SK-N-SH (cell line): ENCODE measurements around the gene RALA. TPM values are rescaled to one million over a fixed set of nuclear protein-coding genes. Genes with fewer than 3 reads are reported as not detected.
A peak's percentile ranks its signal among the peaks of the same experiment; 100 is the strongest.

ENCODE experiments used
- CTCF ChIA-PET: fragments of 300-600, 350-600 bp; formaldehyde crosslinking; extraction: SDS; loops from one replicate; lab custom pipeline; 2021; lab: Yijun Ruan, JAX
- POLR2A ChIA-PET: fragments of 350-600 bp; sonication (Branson Sonifier 250); formaldehyde crosslinking; extraction: SDS; loops from one replicate; lab custom pipeline; 2020; ENCODE audit warnings: antibody characterized with exemption, inconsistent platforms; lab: Yijun Ruan, JAX
- DNase-seq: peaks from one replicate; pipeline ENCODE4 v3.0.0; 2012
- H2AFZ ChIP-seq: fragments of 200-600 bp; sonication (generic); 2 replicates; pipeline ENCODE4 v1.8.1; 2016; ENCODE audit warnings: antibody characterized with exemption, mild to moderate bottlenecking, low read depth
- H3F3A ChIP-seq: fragments of 200-600 bp; sonication (generic); replicated peaks from 2 replicates; pipeline ENCODE3; 2016; ENCODE audit warnings: antibody characterized with exemption, mild to moderate bottlenecking; ENCODE audit not compliant: insufficient read depth
- H3K27ac ChIP-seq, 2 experiments: fragments of 200-500 bp in 1 of 2; fragments of 200-600 bp in 1 of 2; sonication (Bioruptor generic) in 1 of 2; sonication (generic), shearing (Covaris generic) in 1 of 2; 2 replicates each; pipeline versions ENCODE4 v1.5.1 to v1.6.1; 2014 to 2016; ENCODE audit warnings: low read depth in 2 of 2, inconsistent platforms in 1 of 2, low read length in 1 of 2, mild to moderate bottlenecking in 1 of 2, mixed read lengths in 1 of 2
- H3K27me3 ChIP-seq: fragments of 200-600 bp; sonication (generic), shearing (Covaris generic); 2 replicates; pipeline ENCODE4 v1.6.1; 2016; ENCODE audit warnings: mixed run types; ENCODE audit not compliant: insufficient read depth
- H3K36me3 ChIP-seq, 2 experiments: fragments of 200-500 bp in 1 of 2; fragments of 200-600 bp in 1 of 2; sonication (Bioruptor generic) in 1 of 2; sonication (generic) in 1 of 2; replicated peaks in 1 of 2; 2 replicates each; pipeline versions ENCODE3 to v1.5.1; 2014 to 2016; ENCODE audit warnings: low read length in 1 of 2, mild to moderate bottlenecking in 1 of 2; ENCODE audit not compliant: insufficient read depth in 2 of 2, control insufficient read depth in 1 of 2
- H3K4me1 ChIP-seq, 2 experiments: fragments of 200-500 bp in 1 of 2; fragments of 200-600 bp in 1 of 2; sonication (Bioruptor generic) in 1 of 2; sonication (generic), shearing (Covaris generic) in 1 of 2; 2 replicates each; pipeline versions ENCODE4 v1.5.1 to v1.6.1; 2014 to 2016; ENCODE audit warnings: low read depth in 1 of 2, low read length in 1 of 2, mixed run types in 1 of 2; ENCODE audit not compliant: insufficient read depth in 2 of 2, control insufficient read depth in 1 of 2
- H3K4me2 ChIP-seq: fragments of 200-600 bp; sonication (generic), shearing (Covaris generic); 2 replicates; pipeline ENCODE4 v1.6.1; 2017; ENCODE audit warnings: mixed run types
- H3K4me3 ChIP-seq, 2 experiments: fragments of 200-500 bp in 1 of 2; fragments of 200-600 bp in 1 of 2; sonication (Bioruptor generic) in 1 of 2; sonication (generic), shearing (Covaris generic) in 1 of 2; 2 replicates each; pipeline versions ENCODE4 v1.5.1 to v1.8.1; 2014 to 2016; ENCODE audit warnings: low read depth in 2 of 2, inconsistent platforms in 1 of 2, low read length in 1 of 2, mild to moderate bottlenecking in 1 of 2, mixed read lengths in 1 of 2, moderate library complexity in 1 of 2
- H3K79me2 ChIP-seq: fragments of 200-600 bp; sonication (generic); 2 replicates; pipeline ENCODE4 v1.8.1; 2017; ENCODE audit warnings: mild to moderate bottlenecking; ENCODE audit not compliant: insufficient read depth
- H3K9ac ChIP-seq: fragments of 200-600 bp; sonication (generic); 2 replicates; pipeline ENCODE4 v1.6.1; 2017; ENCODE audit warnings: mixed run types
- H3K9me2 ChIP-seq: fragments of 200-600 bp; sonication (generic); 2 replicates; pipeline ENCODE4 v1.6.1; 2017; ENCODE audit warnings: mixed run types
- H3K9me3 ChIP-seq: fragments of 200-600 bp; sonication (generic); 2 replicates; pipeline ENCODE4 v1.6.1; 2017; ENCODE audit warnings: mixed run types, mild to moderate bottlenecking, moderate library complexity
- H4K20me1 ChIP-seq: fragments of 200-600 bp; sonication (generic); 2 replicates; pipeline ENCODE4 v1.6.1; 2017; ENCODE audit warnings: mild to moderate bottlenecking, mixed run types; ENCODE audit not compliant: insufficient read depth
- ELF1 ChIP-seq: IDR thresholded peaks from 2 replicates; pipeline ENCODE4 v1.4.0; 2012
- EZH2phosphoT487 ChIP-seq: fragments of 200-600 bp; sonication (generic); IDR thresholded peaks from 2 replicates; pipeline ENCODE4 v1.6.1; 2017; ENCODE audit warnings: low read depth, mixed run types, mild to moderate bottlenecking, antibody characterized with exemption, moderate library complexity, borderline replicate concordance
- FOXJ3 ChIP-seq: sonication (generic); formaldehyde crosslinking; IDR thresholded peaks from 2 replicates; pipeline ENCODE4 v1.5.1; 2020; ENCODE audit warnings: mild to moderate bottlenecking, missing genetic modification reagents
- FOXM1 ChIP-seq: IDR thresholded peaks from 2 replicates; pipeline ENCODE4 v1.4.0; 2012; ENCODE audit warnings: low read depth, mild to moderate bottlenecking
- JUND ChIP-seq: IDR thresholded peaks from 2 replicates; pipeline ENCODE4 v1.4.0; 2012
- MEF2A ChIP-seq: IDR thresholded peaks from 2 replicates; pipeline ENCODE4 v1.4.0; 2012; ENCODE audit warnings: low read depth, borderline replicate concordance
- MXI1 ChIP-seq: IDR thresholded peaks from 2 replicates; pipeline ENCODE4 v1.6.1; 2012; ENCODE audit warnings: mild to moderate bottlenecking, low read depth, low read length, improper control_type of control experiment
- NRF1 ChIP-seq: IDR thresholded peaks from 2 replicates; pipeline ENCODE4 v1.6.1; 2012; ENCODE audit warnings: low read depth, mild to moderate bottlenecking, low read length
- POLR2AphosphoS5 ChIP-seq: IDR thresholded peaks from 2 replicates; pipeline ENCODE4 v1.6.1; 2012; ENCODE audit warnings: low read depth, low read length
- RAD21 ChIP-seq: IDR thresholded peaks from 2 replicates; pipeline ENCODE4 v1.6.1; 2012; ENCODE audit warnings: mild to moderate bottlenecking, low read length
- RXRA ChIP-seq: IDR thresholded peaks from 2 replicates; pipeline ENCODE4 v1.4.0; 2012; ENCODE audit warnings: low read depth, mild to moderate bottlenecking, borderline replicate concordance
- TCF12 ChIP-seq: IDR thresholded peaks from 2 replicates; pipeline ENCODE4 v1.4.0; 2012
- YY1 ChIP-seq: IDR thresholded peaks from 2 replicates; pipeline ENCODE4 v1.4.0; 2012; ENCODE audit warnings: low read depth, mild to moderate bottlenecking
- WGBS: methylation state at CpG from one replicate; pipeline ENCODE4 v1.1.6; 2017; ENCODE audit warnings: low lambda C conversion rate; 5-methylcytosine and 5-hydroxymethylcytosine counted together
- polyA plus RNA-seq, 3 experiments: library from polyadenylated mRNA; depleted of rRNA; stranded (reverse); fragments of >200 nt; gene quantifications; 2 replicates each; pipeline ENCODE4 v1.2.3, GENCODE V29; 2012
- TF ChIP-seq, protein P1 (sequence below): IDR thresholded peaks from 2 replicates; pipeline ENCODE4 v1.4.0; 2012; ENCODE audit warnings: low read depth, borderline replicate concordance
- TF ChIP-seq, protein P2 (sequence below): IDR thresholded peaks from 2 replicates; pipeline ENCODE4 v1.4.0; 2012; ENCODE audit warnings: low read depth
- TF ChIP-seq, protein P3 (sequence below): fragments of 150-350 bp; IDR thresholded peaks from 2 replicates; pipeline ENCODE4 v1.6.1; 2016; ENCODE audit warnings: mild to moderate bottlenecking, low read depth, low read length
- TF ChIP-seq, protein P4 (sequence below): IDR thresholded peaks from 2 replicates; pipeline ENCODE4 v1.6.1; 2012; ENCODE audit warnings: mild to moderate bottlenecking, low read depth, low read length, moderate library complexity
- TF ChIP-seq, protein P5 (sequence below): IDR thresholded peaks from 2 replicates; pipeline ENCODE4; 2012
- TF ChIP-seq, protein P6 (sequence below): fragments of 150-350 bp; IDR thresholded peaks from 2 replicates; pipeline ENCODE4 v1.6.1; 2017; ENCODE audit warnings: antibody characterized with exemption, low read length, low read depth, borderline replicate concordance

RALA gene
- polyA plus RNA-seq, 1 of the 3 experiments (the other 2 are of a cell fraction): 29.0 TPM

DNA sequence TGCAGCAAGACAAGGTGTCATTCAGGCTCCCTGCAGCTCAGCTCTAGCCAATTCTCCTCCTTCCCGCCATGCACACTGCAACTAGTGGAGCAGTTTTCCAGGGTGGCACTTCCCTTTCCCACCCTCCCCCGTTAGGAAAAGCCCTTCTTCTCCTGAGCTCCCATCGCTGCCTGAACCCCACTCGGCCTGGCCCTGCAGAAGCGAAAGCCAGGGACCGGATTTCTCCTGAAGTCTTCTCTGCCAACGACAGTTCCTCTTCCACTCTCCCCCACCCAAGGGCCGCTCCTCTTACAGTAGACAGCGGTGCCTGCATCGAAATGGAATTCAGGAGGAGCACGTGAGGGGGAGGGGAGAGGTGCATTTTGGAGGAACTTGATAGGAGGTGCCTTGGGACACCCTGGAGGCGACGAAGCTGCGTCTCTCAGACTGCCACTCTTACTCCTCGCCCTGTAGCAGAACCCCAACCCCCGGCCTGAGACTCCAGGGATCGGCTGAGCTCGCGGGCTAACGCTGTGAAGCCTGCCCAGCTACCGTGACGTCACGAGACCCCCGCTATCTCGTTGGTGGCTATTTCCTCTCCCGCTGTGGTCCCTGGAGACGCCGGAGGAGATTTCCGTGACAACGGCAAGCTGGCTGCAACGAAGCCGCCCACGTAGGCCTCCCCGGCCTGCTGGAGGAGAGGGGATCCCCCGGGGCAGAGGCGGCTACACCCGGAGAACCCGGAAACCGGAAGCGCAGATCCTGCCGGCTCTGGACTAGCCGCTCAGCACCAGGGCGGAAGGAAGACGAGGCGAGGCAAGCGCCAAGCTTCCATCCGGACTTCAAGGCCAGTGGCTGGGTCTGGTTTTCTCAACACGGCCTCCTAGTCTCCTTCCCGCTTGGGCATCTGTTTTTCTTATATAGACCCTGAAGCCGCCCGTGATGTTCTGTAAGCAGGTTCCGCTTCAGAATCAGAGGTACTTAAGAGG is 109.7 kb downstream of the RALA start (continued):
- TF ChIP-seq, protein P1, sequence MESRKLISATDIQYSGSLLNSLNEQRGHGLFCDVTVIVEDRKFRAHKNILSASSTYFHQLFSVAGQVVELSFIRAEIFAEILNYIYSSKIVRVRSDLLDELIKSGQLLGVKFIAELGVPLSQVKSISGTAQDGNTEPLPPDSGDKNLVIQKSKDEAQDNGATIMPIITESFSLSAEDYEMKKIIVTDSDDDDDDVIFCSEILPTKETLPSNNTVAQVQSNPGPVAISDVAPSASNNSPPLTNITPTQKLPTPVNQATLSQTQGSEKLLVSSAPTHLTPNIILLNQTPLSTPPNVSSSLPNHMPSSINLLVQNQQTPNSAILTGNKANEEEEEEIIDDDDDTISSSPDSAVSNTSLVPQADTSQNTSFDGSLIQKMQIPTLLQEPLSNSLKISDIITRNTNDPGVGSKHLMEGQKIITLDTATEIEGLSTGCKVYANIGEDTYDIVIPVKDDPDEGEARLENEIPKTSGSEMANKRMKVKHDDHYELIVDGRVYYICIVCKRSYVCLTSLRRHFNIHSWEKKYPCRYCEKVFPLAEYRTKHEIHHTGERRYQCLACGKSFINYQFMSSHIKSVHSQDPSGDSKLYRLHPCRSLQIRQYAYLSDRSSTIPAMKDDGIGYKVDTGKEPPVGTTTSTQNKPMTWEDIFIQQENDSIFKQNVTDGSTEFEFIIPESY: no peak
- peak; percentile 76 for TF ChIP-seq MXI1
- 0 out of 2 replicates have a peak, but pooled peaks have one; percentile 27 for TF ChIP-seq YY1
- no peak for TF ChIP-seq NRF1
- TF ChIP-seq FOXJ3 (CRISPR knock-in tag): peak; percentile 71
- no peak for TF ChIP-seq RAD21
- TF ChIP-seq, protein P2, sequence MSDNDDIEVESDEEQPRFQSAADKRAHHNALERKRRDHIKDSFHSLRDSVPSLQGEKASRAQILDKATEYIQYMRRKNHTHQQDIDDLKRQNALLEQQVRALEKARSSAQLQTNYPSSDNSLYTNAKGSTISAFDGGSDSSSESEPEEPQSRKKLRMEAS: peak; percentile 76; the same call in 1 of the 2 replicates
- peak; percentile 66 for TF ChIP-seq POLR2AphosphoS5
- TF ChIP-seq EZH2phosphoT487: no peak

DNA sequence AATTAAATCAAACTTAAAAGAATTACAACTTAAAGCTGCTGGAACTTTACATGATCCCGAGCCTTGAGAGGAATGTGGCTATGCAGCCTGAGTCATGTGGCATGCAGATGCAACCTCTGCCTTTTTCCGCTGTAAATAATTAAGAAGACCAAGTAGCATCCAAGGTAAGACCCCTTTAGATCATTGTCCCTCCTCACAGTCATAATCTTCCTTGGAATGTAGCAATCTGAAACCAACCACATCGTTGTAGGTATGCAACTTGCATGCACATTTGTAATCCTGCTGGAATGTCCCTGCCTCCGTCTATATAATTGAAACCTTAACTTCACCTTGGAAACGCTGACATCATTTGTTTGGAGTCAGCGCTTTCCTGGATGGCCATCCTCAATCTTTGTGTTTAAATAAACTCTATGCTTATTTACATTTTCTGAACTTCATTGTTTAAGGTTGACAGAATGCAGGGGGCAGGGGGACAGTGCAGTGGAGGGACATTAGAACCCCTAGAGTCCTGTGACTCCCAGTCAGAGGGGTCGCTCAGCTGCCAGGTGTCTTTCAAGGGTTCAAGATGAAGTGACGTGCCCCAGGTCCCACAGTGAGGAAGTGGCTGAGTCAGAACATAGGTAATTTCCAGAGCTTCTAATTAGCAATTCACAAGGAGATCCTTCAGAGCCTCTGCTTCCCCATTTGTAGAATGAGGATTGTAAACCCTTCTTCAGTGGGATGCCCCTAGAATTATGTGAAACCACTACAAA is 110.7 kb downstream of the RALA start:
- no peaks in the 10 kb centered on the region for H3K27me3 ChIP-seq
- H3K79me2 ChIP-seq: peaks cover 43% of the 10 kb centered on the region
- H3K9me2 ChIP-seq: no peaks in the 10 kb centered on the region
- ChIA-PET CTCF (interaction anchor here (0.9 to 28.1 kb wide), 6 partner anchors 12 to 155 kb away, joined by 3 to 563 read pairs (median 4); no protein-coding TSS in a partner anchor), POLR2A (interaction anchor here (2.1 kb wide), 1 partner anchor 111 kb away, joined by 28 read pairs; the partner anchor contains the start of gene RALA)
- peak overlapping the region; percentile 86 for H3K4me2 ChIP-seq
- H3K9ac ChIP-seq: peak overlapping the region; percentile 89
- peaks cover 0 to 9% of the 10 kb centered on the region in 2 experiments for H3K36me3 ChIP-seq
- peaks cover 11 to 20% of the 10 kb centered on the region in 2 experiments; a peak in 3 of 4 replicates for H3K4me1 ChIP-seq
- WGBS: 5% methylated on average over 8 of the region's 8 CpGs
- H3F3A ChIP-seq: peaks cover 11% of the 10 kb centered on the region
- peak overlapping the region; percentile 91 to 98 for H3K27ac ChIP-seq
- no peak for DNase-seq
- H4K20me1 ChIP-seq: no peaks in the 10 kb centered on the region
- peak overlapping the region; percentile 62 to 70 for H3K4me3 ChIP-seq
- H2AFZ ChIP-seq: peak overlapping the region; percentile 86
- no peaks in the 10 kb centered on the region for H3K9me3 ChIP-seq
- TF ChIP-seq, protein P3, sequence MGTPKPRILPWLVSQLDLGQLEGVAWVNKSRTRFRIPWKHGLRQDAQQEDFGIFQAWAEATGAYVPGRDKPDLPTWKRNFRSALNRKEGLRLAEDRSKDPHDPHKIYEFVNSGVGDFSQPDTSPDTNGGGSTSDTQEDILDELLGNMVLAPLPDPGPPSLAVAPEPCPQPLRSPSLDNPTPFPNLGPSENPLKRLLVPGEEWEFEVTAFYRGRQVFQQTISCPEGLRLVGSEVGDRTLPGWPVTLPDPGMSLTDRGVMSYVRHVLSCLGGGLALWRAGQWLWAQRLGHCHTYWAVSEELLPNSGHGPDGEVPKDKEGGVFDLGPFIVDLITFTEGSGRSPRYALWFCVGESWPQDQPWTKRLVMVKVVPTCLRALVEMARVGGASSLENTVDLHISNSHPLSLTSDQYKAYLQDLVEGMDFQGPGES: no peak
- no peak for TF ChIP-seq ELF1
- no peak for TF ChIP-seq FOXJ3 (CRISPR knock-in tag)
- peak; percentile 83 for TF ChIP-seq JUND
- no peak for TF ChIP-seq NRF1
- TF ChIP-seq, protein P4, sequence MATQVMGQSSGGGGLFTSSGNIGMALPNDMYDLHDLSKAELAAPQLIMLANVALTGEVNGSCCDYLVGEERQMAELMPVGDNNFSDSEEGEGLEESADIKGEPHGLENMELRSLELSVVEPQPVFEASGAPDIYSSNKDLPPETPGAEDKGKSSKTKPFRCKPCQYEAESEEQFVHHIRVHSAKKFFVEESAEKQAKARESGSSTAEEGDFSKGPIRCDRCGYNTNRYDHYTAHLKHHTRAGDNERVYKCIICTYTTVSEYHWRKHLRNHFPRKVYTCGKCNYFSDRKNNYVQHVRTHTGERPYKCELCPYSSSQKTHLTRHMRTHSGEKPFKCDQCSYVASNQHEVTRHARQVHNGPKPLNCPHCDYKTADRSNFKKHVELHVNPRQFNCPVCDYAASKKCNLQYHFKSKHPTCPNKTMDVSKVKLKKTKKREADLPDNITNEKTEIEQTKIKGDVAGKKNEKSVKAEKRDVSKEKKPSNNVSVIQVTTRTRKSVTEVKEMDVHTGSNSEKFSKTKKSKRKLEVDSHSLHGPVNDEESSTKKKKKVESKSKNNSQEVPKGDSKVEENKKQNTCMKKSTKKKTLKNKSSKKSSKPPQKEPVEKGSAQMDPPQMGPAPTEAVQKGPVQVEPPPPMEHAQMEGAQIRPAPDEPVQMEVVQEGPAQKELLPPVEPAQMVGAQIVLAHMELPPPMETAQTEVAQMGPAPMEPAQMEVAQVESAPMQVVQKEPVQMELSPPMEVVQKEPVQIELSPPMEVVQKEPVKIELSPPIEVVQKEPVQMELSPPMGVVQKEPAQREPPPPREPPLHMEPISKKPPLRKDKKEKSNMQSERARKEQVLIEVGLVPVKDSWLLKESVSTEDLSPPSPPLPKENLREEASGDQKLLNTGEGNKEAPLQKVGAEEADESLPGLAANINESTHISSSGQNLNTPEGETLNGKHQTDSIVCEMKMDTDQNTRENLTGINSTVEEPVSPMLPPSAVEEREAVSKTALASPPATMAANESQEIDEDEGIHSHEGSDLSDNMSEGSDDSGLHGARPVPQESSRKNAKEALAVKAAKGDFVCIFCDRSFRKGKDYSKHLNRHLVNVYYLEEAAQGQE: no peak
- TF ChIP-seq TCF12: peak; percentile 96
- TF ChIP-seq, protein P5, sequence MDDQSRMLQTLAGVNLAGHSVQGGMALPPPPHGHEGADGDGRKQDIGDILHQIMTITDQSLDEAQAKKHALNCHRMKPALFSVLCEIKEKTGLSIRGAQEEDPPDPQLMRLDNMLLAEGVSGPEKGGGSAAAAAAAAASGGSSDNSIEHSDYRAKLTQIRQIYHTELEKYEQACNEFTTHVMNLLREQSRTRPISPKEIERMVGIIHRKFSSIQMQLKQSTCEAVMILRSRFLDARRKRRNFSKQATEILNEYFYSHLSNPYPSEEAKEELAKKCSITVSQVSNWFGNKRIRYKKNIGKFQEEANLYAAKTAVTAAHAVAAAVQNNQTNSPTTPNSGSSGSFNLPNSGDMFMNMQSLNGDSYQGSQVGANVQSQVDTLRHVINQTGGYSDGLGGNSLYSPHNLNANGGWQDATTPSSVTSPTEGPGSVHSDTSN: peak; percentile 68
- TF ChIP-seq MEF2A: no peak
- peak; percentile 74 for TF ChIP-seq RXRA
- TF ChIP-seq, protein P6, sequence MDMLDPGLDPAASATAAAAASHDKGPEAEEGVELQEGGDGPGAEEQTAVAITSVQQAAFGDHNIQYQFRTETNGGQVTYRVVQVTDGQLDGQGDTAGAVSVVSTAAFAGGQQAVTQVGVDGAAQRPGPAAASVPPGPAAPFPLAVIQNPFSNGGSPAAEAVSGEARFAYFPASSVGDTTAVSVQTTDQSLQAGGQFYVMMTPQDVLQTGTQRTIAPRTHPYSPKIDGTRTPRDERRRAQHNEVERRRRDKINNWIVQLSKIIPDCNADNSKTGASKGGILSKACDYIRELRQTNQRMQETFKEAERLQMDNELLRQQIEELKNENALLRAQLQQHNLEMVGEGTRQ: no peak
- peak; percentile 71; the same call in 1 of the 2 replicates for TF ChIP-seq POLR2AphosphoS5
- no peak for TF ChIP-seq FOXM1
